HTERT RPE-1 (cell line): ENCODE data around the gene KANSL1.

Experiments used
- in situ Hi-C: fragments of 300-500 bp; cut with MboI; formaldehyde crosslinking; loops from 4 replicates; pipeline ENCODE4 v1.14.3; 2020; ENCODE audit warnings: low sequenced_read_pairs

The KANSL1 gene

DNA sequence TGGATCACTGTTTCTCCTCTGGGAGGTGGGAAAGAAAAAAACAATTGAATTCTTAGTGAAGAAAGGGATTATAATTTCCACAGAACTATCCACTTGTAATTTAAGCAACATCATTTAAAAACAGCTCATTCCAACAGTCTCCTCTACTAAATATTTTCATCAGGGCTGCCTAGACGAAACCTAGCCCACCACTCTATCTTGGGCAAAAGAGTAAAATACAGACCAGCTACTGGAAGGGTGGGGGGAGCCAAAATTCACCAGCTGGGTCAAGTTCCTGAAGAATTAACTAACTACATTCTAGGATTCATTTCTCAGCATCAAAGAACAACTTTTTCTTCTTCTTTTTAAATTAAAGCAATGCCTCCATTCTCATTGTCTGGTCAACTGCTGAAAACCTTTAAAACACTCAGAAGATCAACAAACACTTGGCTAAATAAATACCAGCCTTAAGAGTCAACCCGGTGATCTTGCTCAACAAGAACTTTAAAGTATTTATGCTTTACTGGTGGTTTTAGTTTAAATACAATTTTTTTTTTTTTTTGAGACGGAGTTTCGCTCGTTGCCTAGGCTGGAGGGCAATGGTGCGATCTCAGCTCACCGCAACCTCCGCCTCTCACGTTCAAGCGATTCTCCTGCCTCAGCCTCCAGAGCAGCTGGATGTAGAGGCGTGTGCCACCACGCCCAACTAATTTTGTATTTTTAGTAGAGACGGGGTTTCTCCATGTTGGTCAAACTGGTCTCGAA is 25.2 kb downstream of the KANSL1 start:
- in situ Hi-C loops: no loop called here

DNA sequence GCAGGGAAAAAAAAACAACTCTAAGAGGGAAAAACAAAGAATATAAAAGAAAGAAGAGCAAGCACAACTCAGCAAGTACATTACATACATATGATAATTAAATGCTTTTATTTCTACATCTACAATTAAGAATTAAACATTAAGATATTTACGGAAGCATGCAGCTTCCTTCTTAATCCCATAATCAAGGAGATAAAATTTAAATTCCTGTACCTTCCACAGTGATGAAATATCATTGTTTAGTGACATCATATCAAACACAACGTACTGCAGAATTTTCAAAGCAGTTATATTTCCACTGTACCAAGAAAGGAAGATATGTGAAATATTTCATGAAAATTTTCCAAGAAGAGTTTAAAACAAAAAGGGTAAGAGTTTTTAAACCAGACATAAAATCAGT is 26.0 kb downstream of the KANSL1 start:
- in situ Hi-C loops: no loop called here

DNA sequence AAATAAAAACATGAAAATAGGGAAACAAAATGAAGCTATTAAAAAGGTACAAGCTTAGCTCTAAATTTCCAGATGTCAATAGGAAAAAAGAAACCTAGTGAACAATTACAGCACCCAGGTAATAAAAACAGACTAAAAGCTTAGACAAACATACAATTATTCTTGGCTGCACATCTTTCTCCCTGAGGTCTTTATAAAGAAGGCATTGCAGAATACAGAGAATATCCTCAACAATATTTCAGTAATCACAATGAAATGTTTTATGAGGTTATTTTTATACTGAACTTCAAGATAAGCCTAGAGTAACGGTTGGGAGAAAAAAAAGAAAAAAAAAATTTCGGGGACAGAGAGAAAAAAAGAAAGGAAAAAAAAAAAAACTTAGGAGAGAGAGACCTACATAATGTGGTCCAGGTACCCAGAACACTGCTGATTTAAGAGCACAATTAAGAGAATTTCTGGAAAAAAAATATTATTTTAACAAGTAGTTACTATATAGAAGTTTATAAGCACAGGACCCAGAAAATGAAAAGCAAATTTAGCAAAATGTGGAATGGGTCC is 26.5 kb downstream of the KANSL1 start:
- in situ Hi-C loops: no loop called here

DNA sequence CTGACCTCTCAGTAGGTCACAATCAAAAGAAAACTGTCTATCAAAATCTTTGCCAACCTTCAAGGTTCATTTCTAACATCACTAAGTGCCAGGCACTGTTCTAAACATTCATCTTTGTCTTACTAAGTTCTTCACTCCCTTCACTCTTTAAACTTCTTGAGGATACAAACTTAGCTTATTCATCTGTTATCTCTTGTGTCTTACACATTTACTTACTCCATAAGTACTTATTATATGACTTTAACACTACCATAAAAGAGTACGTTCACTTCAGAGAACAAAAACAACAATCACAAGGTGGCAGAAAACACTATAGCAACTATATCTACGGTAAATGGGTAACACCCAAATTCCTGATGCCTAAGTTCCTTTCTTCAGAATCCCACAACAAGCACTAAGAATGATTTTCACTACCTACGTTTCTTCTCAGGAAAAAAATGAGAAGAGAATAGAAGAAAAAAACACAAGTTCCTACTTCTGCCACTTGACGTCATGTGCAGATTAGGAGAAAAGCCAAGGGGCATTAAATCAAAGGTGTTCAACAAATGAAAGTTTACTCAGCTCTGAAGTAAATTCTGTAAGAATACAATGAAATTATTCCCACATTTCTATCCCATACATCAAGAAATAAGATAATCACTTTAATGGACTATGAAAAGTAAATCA is 29.2 kb downstream of the KANSL1 start:
- in situ Hi-C loops: no loop called here

DNA sequence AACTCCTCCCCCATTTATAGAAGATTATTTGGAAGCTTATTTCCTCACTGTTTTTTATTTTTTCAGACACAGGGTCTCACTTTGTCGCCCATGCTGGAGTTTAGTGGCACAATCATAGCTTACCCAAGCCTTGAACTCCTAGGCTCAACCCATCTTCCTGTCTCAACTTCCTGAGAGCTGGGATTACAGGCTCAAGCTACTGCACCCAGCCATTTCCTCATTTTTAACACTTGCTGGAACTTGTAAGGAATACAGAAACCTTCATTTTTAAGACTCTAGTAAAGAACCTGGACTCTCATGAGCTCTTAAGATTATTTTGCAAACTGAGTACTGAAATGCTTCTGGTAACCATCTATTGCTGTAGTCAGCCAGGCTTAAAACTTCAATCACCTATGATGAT is 29.9 kb downstream of the KANSL1 start:
- in situ Hi-C loops: no loop called here

DNA sequence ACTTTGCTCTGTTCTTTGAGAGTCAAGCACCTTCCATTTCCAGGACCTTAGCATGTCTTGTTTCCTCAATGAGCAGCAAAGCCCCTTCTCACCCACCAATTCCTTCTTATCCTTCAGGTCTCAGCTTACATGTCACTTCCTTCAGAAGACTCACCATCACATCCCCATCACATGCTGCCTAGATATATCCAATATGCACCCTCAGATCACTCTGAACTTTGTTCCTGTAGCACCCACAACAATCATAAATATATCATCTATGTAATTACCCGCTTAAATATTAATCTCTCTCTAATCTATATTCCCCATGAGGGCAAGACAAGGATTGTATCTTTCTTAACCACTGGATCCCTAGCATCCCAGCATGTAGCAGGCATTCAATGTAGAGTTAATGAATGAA is 30.4 kb downstream of the KANSL1 start:
- in situ Hi-C loops: no loop called here

DNA sequence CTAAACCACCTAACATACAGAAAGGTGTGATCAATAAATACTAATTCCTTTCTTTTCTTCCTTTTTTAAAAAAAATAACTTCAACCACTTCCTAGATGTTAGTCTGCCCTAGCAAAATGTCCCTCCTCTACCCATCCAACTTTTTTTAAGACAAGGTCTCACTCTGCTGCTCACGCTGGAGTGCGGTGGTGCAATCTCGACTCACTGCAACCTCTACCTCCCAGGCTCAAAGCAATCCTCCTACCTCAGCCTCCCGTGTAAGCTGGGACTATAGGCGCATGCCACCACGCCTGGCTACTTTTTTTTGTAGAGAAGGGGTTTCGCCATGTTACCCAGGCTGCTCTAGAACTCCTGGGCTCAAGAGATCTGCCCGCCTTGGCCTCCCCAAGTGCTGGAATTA is 33.1 kb downstream of the KANSL1 start:
- in situ Hi-C loops: no loop called here

DNA sequence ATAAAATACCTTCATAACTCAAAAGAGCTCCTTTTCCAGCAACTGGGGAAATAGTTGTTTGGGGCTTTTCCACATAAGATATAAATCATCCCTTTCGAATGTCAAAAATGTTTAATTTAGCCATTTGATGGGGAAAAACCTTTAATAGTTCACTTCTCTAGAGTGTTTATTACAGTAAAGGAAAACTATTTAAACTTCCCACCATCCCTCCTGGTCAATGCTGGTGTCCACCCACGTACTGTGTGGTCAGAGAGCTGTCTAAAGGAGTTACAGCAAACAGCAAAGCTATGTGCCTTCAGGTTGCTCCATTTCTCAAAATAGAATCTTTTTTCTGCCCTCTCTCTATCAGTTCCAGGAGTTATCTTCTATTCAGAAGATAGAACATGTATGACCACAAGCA is 33.5 kb downstream of the KANSL1 start:
- in situ Hi-C loops: no loop called here

DNA sequence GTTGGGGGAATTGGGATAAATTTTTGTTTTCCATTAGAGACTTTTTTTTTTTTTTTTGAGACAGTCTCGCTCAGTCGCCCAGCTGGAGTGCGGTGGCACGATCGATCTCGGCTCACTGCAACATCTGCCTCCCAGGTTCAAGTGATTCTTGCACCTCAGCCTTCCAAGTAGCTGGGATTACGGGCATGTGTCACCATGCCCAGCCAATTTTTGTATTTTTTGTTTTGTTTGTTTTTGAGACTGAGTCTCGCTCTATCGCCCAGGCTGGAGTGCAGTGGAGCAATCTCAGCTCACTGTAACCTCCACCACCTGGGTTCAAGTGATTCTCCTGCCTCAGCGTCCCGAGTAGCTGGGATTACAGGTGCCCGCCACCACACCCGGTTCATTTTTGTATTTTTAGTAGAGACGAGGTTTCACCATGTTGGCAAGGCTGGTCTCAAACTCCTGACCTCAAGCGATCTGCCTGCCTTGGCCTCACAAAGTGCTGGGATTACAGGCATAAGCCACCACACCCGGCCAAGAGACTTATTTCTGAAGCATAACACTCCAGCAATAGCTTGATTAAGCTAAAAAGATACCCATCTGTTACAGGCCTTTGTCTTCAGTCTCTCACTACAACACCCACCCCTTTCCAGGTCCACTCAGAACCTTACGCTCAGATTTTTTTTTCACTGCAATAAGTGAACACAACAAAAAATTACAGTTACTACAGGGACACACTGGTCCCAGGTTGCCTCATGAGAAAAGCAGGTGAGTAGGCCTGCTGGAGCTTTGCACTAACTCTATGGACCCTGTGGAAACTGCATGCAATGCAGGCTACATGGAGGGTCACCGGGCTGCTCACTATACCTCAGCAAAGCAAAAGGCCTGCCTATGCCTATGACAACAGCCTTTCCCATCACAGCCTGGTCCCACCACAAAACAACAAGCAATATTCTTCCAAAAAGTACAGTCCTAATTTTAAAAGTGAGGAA is 34.6 kb downstream of the KANSL1 start:
- in situ Hi-C loops: no loop called here

DNA sequence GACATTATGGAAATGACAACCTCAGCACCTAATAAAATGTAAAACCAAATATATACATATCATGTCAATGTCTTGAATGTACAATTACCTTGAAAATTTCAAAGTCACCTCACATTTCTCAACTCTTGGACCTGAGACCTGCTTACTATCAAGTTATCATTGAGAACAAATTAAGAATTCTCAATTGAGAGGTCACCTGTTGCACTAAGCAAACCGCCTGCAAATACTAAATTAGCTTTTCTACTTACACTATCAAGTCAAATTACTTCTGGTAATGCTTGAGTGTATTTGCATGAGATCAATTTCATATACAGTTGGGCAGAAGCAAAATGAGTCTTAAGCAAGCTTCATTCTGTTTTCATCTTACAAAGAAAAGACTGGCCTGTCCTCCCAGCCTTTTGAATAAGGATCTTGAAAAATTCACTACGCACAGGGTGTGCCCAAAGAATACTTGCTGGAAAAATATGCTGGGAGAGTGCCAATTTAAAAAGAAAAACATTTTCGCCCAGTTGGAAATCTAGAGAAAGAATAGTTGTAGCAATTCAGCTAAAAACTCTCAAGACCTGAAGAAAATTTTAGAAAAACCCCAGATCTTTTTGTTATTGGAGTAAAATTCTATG is 35.7 kb downstream of the KANSL1 start:
- in situ Hi-C loops: no loop called here

DNA sequence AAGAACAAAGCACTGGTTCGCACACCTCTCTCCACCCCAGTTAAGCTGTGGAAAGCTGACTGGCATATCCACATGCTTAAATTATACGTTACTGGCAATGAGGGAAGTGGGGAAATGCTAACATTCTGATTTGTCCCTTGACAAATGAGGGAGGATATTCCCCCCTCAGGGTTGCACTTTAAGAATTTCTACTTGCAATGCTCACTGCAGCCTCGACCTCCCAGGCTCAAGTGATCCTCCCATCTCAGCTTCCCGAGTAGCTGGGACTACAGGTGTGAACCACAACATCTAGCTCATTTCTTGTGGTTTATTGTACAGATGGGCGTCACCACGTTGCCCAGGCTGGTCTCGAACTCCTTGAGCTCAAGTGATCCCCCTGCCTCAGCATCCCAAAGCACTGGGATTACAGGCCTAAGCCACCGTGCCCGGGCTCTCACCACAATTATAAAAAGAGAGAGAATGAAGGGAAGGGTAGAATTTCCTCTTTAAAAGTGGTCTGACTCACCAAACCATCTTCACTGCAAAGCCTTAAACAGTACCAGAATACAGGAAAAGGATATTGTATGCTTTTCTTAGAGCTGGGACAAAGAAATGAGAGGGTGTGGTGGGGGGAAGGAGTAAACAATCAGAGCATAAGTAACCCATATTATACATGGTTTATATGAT is 38.9 kb downstream of the KANSL1 start:
- in situ Hi-C loops: no loop called here

DNA sequence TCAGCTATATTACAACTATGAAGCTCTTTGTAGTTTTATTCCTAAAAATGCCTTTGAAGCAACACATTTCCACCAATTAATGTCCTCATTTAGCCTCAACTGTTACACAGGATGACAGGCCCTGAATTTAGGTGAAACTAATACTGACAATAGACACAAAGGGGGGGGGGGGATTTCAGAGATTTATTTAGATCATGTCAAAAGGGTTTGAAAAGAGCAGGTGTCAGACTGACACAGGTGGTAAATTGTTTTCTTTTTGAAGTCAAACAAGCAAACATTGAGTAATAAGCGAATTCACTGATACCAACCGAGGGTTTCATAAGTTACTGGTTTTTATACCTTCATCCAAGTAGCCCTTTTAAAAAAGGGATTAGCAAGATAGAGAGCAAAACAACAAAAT is 40.8 kb downstream of the KANSL1 start:
- in situ Hi-C loops: no loop called here

DNA sequence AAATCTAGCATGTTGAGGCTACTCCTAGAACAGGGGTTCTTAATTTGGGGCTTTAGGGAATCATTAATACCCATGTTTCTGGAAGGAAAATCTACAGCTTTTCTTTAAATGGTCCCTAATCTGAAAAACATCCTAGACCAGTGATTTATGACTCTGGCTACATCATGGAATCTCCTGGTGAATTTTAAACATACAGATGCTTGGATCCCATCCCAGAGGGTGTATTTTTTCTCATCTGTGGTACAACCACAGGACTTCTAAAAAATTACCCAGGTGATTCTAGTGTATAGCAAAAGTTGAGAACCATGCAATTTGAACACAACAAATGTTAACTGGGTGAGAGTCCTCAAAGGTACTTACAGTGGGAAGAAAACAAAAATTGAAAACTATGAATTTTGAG is 41.5 kb downstream of the KANSL1 start:
- in situ Hi-C loops: no loop called here

DNA sequence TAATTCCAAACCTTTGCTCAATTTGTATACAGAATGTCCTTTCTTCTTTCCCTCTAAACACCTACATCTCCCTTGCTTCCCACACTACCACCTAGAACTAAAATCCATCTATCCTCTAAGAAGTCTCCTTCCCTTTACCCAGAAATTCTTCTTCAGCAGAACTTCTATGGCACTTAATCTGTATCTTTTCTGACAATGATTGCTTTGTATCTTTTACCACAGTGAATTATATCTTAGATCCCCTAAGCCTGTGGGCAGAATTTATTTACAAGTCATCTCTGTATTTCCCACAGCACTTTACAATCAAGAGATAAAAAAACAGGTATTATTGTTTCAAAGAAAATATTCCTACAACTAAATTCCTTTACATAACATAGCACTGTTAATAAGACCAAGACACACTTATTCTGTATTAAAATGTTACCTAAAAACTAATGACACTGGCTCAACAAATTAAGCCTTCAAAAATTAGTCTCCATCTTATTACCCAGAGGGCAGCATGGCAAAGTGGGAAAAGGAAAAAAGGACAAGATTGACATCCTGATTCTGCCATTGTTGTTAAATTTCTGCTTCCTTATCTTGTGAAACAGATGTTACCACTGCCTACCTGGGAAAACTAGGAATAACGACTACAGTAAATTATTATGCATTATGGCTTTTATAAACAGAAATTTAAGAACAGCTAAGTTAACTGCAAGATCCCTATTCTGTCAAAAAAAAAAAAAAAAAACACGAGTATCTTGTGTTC is 42.8 kb downstream of the KANSL1 start:
- in situ Hi-C loops: no loop called here

DNA sequence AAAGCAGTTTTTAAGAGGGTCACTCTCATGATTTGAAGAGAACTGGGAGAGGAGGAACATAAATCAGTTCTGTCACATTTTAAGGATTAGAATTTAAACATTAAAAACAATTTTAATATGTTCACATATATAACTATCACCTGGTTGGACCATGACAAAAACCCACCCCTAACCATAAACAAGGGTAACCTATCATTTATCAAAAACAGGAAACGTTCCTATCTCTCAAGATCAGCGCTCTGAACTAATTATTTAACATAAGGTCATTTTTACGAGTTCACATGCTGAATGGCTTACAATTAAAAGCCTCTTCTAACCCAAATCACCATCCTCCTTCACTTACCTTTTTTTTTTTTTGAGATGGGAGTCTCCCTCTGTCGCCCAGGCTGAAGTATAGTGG is 45.0 kb downstream of the KANSL1 start:
- in situ Hi-C loops: no loop called here

DNA sequence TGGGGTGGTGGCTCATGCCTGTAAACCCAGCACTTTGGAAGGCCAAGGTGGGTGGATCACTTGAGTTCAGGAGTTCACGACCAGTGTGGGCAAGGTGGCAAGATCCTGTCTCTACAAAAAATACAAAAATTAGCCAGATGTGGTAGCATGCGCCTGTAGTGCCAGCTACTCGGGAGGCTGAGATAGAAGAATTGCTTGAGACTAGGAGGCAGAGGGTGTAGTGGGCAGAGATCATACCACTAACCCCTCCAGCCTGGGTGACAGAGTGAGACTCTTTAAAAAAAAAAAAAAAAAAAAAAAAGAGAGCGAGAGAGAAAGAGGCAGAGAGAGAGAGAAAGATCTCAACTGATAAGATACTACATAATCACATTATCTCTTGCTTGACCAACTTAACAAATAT is 45.9 kb downstream of the KANSL1 start:
- in situ Hi-C loops: no loop called here

DNA sequence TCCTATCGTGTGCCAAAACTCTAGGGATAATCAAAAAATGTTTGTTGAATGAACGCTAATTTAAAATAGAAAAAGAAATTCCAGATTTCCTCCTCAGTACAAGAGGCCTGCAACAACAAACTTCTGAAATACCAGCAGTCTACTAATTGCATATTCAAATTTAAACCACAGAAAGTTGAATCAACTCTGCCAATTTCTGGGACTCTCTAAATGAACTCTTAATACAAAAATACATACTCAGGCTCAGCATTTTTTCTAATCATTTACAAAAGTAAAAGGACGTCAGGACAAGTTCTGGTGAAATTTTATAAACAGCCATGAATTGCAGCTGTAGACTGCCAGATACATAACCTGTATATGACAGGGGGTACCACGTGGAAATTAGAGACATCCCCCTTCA is 49.0 kb downstream of the KANSL1 start:
- in situ Hi-C loops: no loop called here

DNA sequence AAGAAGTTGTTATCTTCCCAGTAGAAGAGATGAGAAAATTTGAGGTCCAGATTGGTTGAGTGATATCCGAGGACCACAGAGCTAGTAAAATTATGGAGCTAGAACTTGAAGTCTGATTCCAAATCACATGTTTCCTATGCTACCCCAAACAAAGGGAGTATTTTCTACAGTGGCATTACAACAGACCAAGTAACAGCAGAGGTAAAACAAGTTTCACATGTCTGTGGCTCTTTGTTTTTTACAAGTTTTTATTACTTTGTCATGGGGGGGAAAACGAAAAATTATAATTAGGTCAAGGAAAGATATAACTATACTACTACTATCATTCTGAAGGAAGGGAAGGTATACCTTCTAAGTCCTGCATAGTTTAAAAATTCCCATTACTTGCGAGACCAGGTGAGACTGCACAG is 49.4 kb downstream of the KANSL1 start:
- in situ Hi-C loops: no loop called here

DNA sequence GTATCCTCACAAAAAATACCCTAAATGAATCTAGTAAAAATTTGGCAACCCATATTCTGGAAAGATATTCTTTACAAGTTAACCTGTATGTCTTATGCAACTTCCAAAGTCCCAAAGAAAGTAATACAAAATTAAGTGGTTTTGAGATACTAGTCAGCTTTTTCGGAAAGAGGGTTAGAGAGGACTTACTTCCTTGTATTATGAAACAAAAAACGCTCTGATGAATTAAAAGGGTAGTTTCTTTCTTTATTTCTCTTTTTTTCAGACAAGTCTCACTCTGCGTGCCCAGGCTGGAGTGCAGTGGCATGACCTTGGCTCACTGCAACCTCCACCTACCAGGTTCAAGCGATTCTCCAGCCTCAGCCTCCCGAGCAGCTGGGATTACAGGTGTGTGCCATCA is 51.6 kb downstream of the KANSL1 start:
- in situ Hi-C loops: no loop called here
